SU-DHL-6 (cell line): ENCODE results near the gene PPFIBP1.

ENCODE experiments used
- H2AFZ ChIP-seq: fragments of 200-600 bp; sonication (generic); 2 replicates; pipeline ENCODE4 v1.6.1; 2014; ENCODE audit warnings: low read depth, mild to moderate bottlenecking, moderate library complexity, mixed read lengths, antibody characterized with exemption, low read length; ENCODE audit not compliant: severe bottlenecking
- H3F3A ChIP-seq: fragments of 200-600 bp; shearing (Covaris generic); 2 replicates; pipeline ENCODE4 v1.6.0; 2016; ENCODE audit warnings: antibody characterized with exemption, mild to moderate bottlenecking; ENCODE audit not compliant: insufficient read depth
- H3K27ac ChIP-seq: fragments of 200-600 bp; sonication (generic); 2 replicates; pipeline ENCODE4 v1.5.1; 2016; ENCODE audit warnings: low read depth, mild to moderate bottlenecking, low read length, moderate library complexity, mixed read lengths
- H3K27me3 ChIP-seq: fragments of 200-600 bp; sonication (generic), shearing (Covaris generic); 2 replicates; pipeline ENCODE4 v1.6.0; 2014; ENCODE audit warnings: mild to moderate bottlenecking, low read length
- H3K36me3 ChIP-seq: fragments of 200-600 bp; sonication (generic); 2 replicates; pipeline ENCODE4 v1.6.1; 2014; ENCODE audit warnings: mild to moderate bottlenecking, low read length, mixed read lengths
- H3K4me2 ChIP-seq: fragments of 300-600, 200-600 bp; shearing (Covaris generic), sonication (generic); 2 replicates; pipeline ENCODE4 v1.6.0; 2014; ENCODE audit warnings: low read length, low read depth, mild to moderate bottlenecking; ENCODE audit not compliant: poor library complexity, severe bottlenecking
- H3K4me3 ChIP-seq: fragments of 200-600 bp; sonication (generic); 2 replicates; pipeline ENCODE4 v1.5.1; 2014; ENCODE audit warnings: antibody characterized with exemption, low read length, mild to moderate bottlenecking, mixed read lengths; ENCODE audit not compliant: insufficient read depth, poor library complexity, severe bottlenecking
- H3K79me2 ChIP-seq: fragments of 200-600 bp; sonication (generic); 2 replicates; pipeline ENCODE4 v1.6.1; 2014; ENCODE audit warnings: mild to moderate bottlenecking, low read length, moderate library complexity; ENCODE audit not compliant: insufficient read depth
- H3K9ac ChIP-seq: fragments of 200-600 bp; sonication (generic); 2 replicates; pipeline ENCODE4 v1.7.0; 2014; ENCODE audit warnings: mild to moderate bottlenecking, low read length
- H3K9me2 ChIP-seq: fragments of 200-600 bp; sonication (generic); replicated peaks from 2 replicates; pipeline ENCODE4 v1.6.1; 2014; ENCODE audit warnings: low read length; ENCODE audit not compliant: insufficient read depth
- H3K9me3 ChIP-seq: fragments of 200-600 bp; sonication (generic); 2 replicates; pipeline ENCODE4 v1.6.1; 2014; ENCODE audit warnings: low read length, mixed read lengths; ENCODE audit not compliant: insufficient read depth
- H4K20me1 ChIP-seq: fragments of 200-600 bp; sonication (generic); 2 replicates; pipeline ENCODE4 v1.6.1; 2014; ENCODE audit warnings: low read depth, mild to moderate bottlenecking, antibody characterized with exemption, low read length, moderate library complexity, mixed read lengths
- CTCF ChIP-seq: fragments of 200-600 bp; sonication (generic); IDR thresholded peaks from one replicate; pipeline ENCODE4 v1.5.1; 2017; ENCODE audit warnings: antibody characterized with exemption, mild to moderate bottlenecking, low read length, moderate library complexity; ENCODE audit not compliant: insufficient read depth, poor library complexity, severe bottlenecking
- EZH2phosphoT487 ChIP-seq: fragments of 200-600 bp; sonication (generic), shearing (Covaris generic); conservative IDR thresholded peaks from 2 replicates; pipeline ENCODE4 v1.6.1; 2018; ENCODE audit warnings: mild to moderate bottlenecking, antibody characterized with exemption, low read length, moderate library complexity, mixed read lengths

Gene PPFIBP1

DNA sequence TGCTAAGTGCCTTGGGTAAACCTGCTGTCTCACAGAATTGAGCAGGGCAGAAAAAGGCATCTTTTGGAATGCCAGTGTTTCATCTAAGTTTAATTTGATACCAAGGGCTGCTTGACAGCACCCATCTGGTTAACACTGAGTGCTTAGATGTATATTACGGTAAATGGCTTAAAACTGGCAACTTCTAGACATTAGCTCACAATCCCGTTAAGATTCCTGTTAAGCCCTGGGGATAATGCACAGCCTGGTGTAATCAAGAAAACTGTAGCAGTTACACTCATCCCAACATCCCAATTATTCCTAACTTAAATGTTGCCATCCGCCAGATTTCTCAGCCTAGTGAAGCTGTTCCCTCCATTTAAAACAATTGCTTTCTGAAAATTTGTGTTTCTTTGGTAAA lies 29.9 kb downstream of the PPFIBP1 start:
- no peak overlapping the region for H2AFZ ChIP-seq
- no peaks in the 10 kb centered on the region for H3K9me2 ChIP-seq
- H3K36me3 ChIP-seq = no peaks in the 10 kb centered on the region
- no peak overlapping the region for H3K4me2 ChIP-seq
- H3K27ac ChIP-seq = no peak overlapping the region
- no peaks in the 10 kb centered on the region for H3K27me3 ChIP-seq
- H3K9ac ChIP-seq = no peak overlapping the region
- no peak overlapping the region for H3K4me3 ChIP-seq
- TF ChIP-seq EZH2phosphoT487 = no peak
- TF ChIP-seq CTCF = no peak
- H3K79me2 ChIP-seq = no peaks in the 10 kb centered on the region
- H4K20me1 ChIP-seq = no peaks in the 10 kb centered on the region
- H3K9me3 ChIP-seq = no peaks in the 10 kb centered on the region
- H3F3A ChIP-seq = no peaks in the 10 kb centered on the region

GRCh38 chr12:27554421-27555186 lies 30.6 kb downstream of the PPFIBP1 start:
- Histone ChIP-seq H3K9me3 (no peaks in the 10 kb centered on the region), H3F3A (no peaks in the 10 kb centered on the region), H3K9me2 (no peaks in the 10 kb centered on the region), H4K20me1 (no peaks in the 10 kb centered on the region), H3K79me2 (no peaks in the 10 kb centered on the region), H3K36me3 (no peaks in the 10 kb centered on the region), H2AFZ (no peak overlapping the region), H3K27ac (no peak overlapping the region), H3K4me3 (no peak overlapping the region), H3K4me2 (no peak overlapping the region), H3K9ac (no peak overlapping the region), H3K27me3 (no peaks in the 10 kb centered on the region)
- TF ChIP-seq EZH2phosphoT487 (no peak), CTCF (no peak)

DNA sequence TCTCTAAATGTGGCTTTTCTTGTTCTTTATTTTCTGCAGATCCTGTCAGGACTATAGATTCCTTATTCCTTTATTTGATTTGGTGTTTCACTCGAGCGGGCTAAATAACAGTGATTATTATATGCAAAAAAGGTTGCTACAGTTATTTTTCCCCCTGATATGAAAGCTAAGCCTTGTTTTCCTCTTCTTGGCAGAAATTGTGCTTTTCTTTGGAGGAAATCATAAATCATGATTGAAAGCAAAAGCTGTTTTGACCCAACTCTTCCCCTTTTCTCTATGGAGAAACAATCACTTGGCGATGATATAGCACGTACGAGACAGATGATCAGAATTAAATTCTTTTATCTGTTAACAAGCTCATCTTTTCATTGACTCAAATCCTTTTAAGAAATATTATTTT lies 31.4 kb downstream of the PPFIBP1 start:
- no peaks in the 10 kb centered on the region for H3K79me2 ChIP-seq
- no peak overlapping the region for H3K27ac ChIP-seq
- H4K20me1 ChIP-seq = no peaks in the 10 kb centered on the region
- no peak overlapping the region for H3K4me3 ChIP-seq
- no peak overlapping the region for H2AFZ ChIP-seq
- H3F3A ChIP-seq = no peaks in the 10 kb centered on the region
- no peaks in the 10 kb centered on the region for H3K27me3 ChIP-seq
- H3K36me3 ChIP-seq = no peaks in the 10 kb centered on the region
- no peaks in the 10 kb centered on the region for H3K9me2 ChIP-seq
- H3K9ac ChIP-seq = no peak overlapping the region
- H3K4me2 ChIP-seq = no peak overlapping the region
- TF ChIP-seq CTCF (no peak), EZH2phosphoT487 (no peak)
- no peaks in the 10 kb centered on the region for H3K9me3 ChIP-seq
